ENCODE results near the gene RPAIN.

- no peak for TF ChIP-seq POLR2A (IDR thresholded peaks at IDR 0.05; ENCODE audit: low read length)
- TF ChIP-seq GATA1 (IDR thresholded peaks at IDR 0.05; ENCODE audit: low read depth, low read length) = no peak
Observed at GRCh38 chr17:5413682-5414081, 6.3 kb upstream of the RPAIN start.

All from erythroblast (primary cell).